A549 (cell line): Measurements from ENCODE around the gene GBF1.

Experiments
- CTCF ChIP-seq: fragments of >200 bp; sonication (Bioruptor Twin); formaldehyde crosslinking; IDR thresholded peaks from 3 replicates; pipeline ENCODE4 v1.5.1; 2016
- EP300 ChIP-seq, 2 experiments: fragments of >200 bp; sonication (Bioruptor Twin); formaldehyde crosslinking; IDR thresholded peaks; 2 replicates in 1 of 2; 3 replicates in 1 of 2; pipeline ENCODE4 v1.6.1; 2016 to 2017
- HMGXB4 ChIP-seq: fragments of 250-450 bp; sonication (Bioruptor Pico); IDR thresholded peaks from 2 replicates; pipeline ENCODE4 v1.5.0; 2021; ENCODE audit warnings: mild to moderate bottlenecking, moderate library complexity, borderline replicate concordance
- POLR2A ChIP-seq: IDR thresholded peaks from 2 replicates; pipeline ENCODE4 v1.6.1; 2012; ENCODE audit warnings: mild to moderate bottlenecking, low read length
- RAD21 ChIP-seq, 2 experiments: fragments of >200 bp in 1 of 2; sonication (Bioruptor Twin) in 1 of 2; formaldehyde crosslinking in 1 of 2; IDR thresholded peaks in 1 of 2; conservative IDR thresholded peaks in 1 of 2; 2 replicates in 1 of 2; 3 replicates in 1 of 2; pipeline ENCODE4 v1.6.1; 2012 to 2018; ENCODE audit warnings: inconsistent platforms in 1 of 2
- SMC3 ChIP-seq: fragments of >200 bp; sonication (Bioruptor Twin); formaldehyde crosslinking; IDR thresholded peaks from 3 replicates; pipeline ENCODE4 v1.6.1; 2018; ENCODE audit warnings: inconsistent platforms

- TF ChIP-seq POLR2A (no peak), EP300 (IDR thresholded peaks at IDR 0.05) (no peak), SMC3 (peak; percentile 91), CTCF (peak; percentile 97), RAD21 (conservative IDR thresholded peaks at IDR 0.05 in 1 of 2, IDR thresholded peaks at IDR 0.05 in 1 of 2) (peak; percentile 98 to 99), HMGXB4 (no peak)
These were observed 15.5 kb upstream of the GBF1 start for GRCh38 chr10:102229810-102230263.
